Measurements from ENCODE around the gene TMEM8B. TPM values are rescaled to one million over a fixed set of nuclear protein-coding genes. Genes with fewer than 3 reads are reported as not detected.

The TMEM8B gene
- total RNA-seq, 2 donors from 2014 or later, result 10.3 TPM

DNA sequence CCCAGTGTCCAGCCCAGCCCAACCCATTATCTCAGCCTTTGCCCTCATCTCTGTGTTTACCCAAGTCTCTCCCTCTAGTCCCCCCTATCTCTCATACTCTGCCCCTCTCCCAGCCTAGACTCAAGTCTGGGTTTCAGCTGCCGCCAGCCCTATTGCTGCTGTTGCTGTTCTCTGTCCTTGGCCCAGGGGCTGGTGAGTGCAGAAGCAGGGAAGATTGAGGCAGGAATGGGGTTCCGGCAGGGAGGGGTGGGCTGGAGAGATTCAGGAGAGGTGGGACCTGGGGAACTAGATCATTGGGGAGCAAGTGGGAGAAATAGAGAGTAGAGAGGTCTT is 702 bp downstream of the TMEM8B start:
- Histone ChIP-seq H3K36me3 (no peaks in the 10 kb centered on the region), H3K9me3 (no peaks in the 10 kb centered on the region), H3K4me3 (peak overlapping the region; percentile 51 to 72), H3K4me1 (peaks cover 0 to 54% of the 10 kb centered on the region in 2 donors), H3K27me3 (no peaks in the 10 kb centered on the region), H3K27ac (peak overlapping the region; percentile 89 to 95)
- TF ChIP-seq, protein P1, sequence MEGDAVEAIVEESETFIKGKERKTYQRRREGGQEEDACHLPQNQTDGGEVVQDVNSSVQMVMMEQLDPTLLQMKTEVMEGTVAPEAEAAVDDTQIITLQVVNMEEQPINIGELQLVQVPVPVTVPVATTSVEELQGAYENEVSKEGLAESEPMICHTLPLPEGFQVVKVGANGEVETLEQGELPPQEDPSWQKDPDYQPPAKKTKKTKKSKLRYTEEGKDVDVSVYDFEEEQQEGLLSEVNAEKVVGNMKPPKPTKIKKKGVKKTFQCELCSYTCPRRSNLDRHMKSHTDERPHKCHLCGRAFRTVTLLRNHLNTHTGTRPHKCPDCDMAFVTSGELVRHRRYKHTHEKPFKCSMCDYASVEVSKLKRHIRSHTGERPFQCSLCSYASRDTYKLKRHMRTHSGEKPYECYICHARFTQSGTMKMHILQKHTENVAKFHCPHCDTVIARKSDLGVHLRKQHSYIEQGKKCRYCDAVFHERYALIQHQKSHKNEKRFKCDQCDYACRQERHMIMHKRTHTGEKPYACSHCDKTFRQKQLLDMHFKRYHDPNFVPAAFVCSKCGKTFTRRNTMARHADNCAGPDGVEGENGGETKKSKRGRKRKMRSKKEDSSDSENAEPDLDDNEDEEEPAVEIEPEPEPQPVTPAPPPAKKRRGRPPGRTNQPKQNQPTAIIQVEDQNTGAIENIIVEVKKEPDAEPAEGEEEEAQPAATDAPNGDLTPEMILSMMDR (IDR thresholded peaks at IDR 0.05), result no peak
- DNase-seq (ENCODE audit: low spot score), result no peak

DNA sequence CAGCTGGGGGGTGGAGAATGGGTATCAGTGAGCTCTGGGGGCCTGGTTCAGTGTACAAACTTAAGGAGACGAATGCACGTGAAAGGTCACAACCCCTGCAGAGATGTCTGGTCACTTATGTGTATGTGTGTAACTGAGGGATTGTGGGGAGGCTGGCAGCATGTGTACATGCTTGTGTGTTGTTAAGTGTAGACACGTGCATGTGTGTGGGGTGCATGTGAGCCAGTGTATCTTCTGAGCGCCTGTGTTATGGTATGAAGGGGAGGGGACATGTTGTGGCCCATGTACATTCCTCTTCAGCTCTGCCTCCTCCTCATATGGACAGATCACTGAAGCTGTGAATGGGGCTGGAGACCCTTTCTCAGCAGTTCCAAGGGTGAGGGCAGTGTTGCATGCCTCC is 2.0 kb downstream of the TMEM8B start:
- DNase-seq (ENCODE audit: low spot score), result no peak
- TF ChIP-seq, protein P1 (IDR thresholded peaks at IDR 0.05), result no peak
- no peaks in the 10 kb centered on the region for H3K9me3 ChIP-seq
- no peaks in the 10 kb centered on the region for H3K36me3 ChIP-seq
- no peak overlapping the region for H3K4me3 ChIP-seq
- H3K27ac ChIP-seq, result no peak overlapping the region
- peaks cover 0 to 54% of the 10 kb centered on the region in 2 donors for H3K4me1 ChIP-seq
- H3K27me3 ChIP-seq, result no peaks in the 10 kb centered on the region

DNA sequence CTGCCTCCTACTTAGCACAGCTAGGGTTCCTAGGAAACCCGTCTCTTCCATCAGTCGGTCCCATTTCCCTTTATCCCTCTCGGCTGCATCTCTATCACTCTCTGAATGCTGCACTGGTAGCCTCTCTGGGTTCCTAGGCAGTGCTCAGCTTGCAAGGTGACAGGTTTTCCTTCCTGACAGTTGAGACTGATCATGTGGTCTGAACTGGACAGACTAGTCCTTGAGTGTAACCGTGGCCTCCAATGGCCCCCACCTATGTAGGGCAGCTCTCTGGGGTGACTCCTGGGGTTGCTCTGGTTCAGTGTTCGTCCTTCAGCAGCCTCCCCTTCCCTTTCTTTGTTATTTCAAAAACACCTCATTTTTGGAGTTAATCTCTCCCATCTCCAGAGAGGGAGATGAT is 3.8 kb downstream of the TMEM8B start:
- Histone ChIP-seq H3K4me1 (peaks cover 0 to 54% of the 10 kb centered on the region in 2 donors), H3K27ac (peak overlapping the region; percentile 72 to 74), H3K27me3 (no peaks in the 10 kb centered on the region), H3K4me3 (no peak overlapping the region), H3K9me3 (no peaks in the 10 kb centered on the region), H3K36me3 (no peaks in the 10 kb centered on the region)
- DNase-seq (ENCODE audit: low spot score), result no peak
- TF ChIP-seq, protein P1 (IDR thresholded peaks at IDR 0.05), result no peak

DNA sequence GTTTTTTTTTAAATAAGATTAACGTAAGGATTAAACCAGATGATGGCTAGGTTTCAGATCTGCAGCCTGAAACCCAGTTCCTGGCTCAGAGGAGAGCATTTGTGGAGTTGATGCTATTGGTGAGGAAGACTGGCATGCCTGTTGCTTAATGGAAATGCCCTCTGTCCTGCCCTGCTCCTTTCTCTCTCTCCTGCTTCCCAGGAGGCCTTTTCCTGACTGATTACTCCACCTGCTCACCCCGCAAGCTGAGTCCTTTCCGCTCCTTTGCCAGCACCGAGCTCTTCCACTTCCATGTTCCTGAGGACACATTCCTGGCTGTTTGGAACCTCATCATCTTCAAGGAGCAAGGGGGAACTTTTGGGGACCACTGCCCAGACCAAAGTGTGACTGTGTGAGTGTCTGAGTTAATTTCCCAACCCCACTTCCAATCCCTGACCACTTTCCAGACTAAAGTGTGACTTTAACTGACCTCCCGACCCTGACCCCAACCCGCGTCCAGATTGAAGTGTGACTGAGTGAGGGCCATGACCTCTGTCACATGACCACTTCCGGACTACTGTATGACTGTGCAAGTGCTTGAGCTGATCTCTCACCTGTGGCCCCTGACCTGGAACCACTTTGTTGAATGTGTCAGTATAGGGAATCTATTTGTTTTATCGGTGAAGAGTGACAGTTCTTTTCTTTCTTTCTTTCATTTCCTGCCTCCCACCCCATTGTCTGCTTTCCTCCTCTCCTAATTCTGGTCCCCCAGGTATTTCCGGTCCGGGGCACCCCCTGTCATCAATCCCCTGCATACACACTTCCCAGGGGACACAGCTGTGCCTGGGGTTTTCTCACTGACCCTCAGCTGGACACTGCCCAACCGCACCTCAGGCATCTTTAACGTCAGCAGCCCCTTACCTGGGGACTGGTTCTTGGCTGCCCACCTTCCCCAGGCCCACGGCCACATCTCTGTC is 5.5 kb downstream of the TMEM8B start:
- H3K4me3 ChIP-seq, result no peak overlapping the region
- TF ChIP-seq, protein P1 (IDR thresholded peaks at IDR 0.05), result no peak
- peak overlapping the region in 1 of 2 donors; percentile 74 for H3K27ac ChIP-seq
- H3K4me1 ChIP-seq, result peaks cover 0 to 49% of the 10 kb centered on the region in 2 donors
- no peaks in the 10 kb centered on the region for H3K36me3 ChIP-seq
- no peak for DNase-seq (ENCODE audit: low spot score)
- no peaks in the 10 kb centered on the region for H3K9me3 ChIP-seq
- no peaks in the 10 kb centered on the region for H3K27me3 ChIP-seq

DNA sequence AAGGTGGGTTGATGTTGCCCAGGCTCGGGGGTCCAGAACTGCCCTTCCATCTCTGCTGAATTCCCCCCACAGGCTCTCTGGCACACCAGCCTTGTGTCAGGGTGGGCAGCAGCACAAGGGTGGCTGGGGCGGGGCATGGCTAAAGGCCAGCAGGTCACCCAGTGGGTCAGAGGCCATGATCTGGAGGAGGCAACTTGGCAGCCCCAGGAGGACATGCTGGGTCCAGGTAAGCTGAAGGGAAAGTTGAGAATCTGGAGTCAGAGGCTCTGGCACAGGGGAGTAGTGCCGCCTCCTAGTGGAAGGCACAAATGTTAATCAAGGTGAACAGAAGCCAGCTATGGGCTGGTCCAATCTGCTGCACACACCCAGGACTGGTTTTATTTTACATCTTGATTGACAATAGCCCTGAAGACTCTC is 6.2 kb downstream of the TMEM8B start:
- Histone ChIP-seq H3K36me3 (no peaks in the 10 kb centered on the region), H3K27ac (no peak overlapping the region), H3K9me3 (no peaks in the 10 kb centered on the region), H3K4me1 (peaks cover 0 to 42% of the 10 kb centered on the region in 2 donors), H3K4me3 (no peak overlapping the region), H3K27me3 (no peaks in the 10 kb centered on the region)
- TF ChIP-seq, protein P1 (IDR thresholded peaks at IDR 0.05), result no peak
- no peak for DNase-seq (ENCODE audit: low spot score)
